Right lobe of liver (tissue), 4 donors: ENCODE measurements around the gene BACH2.

Experiments
- CTCF ChIP-seq, 4 donors: fragments of 200-600 bp in 3 of 4; fragments of 450-650 bp in 1 of 4; IDR thresholded peaks; one replicate each; pipeline versions ENCODE4 v1.5.1 to v1.8.0; 2016 to 2022; ENCODE audit warnings: antibody characterized with exemption in 4 of 4, mild to moderate bottlenecking in 2 of 4
- POLR2A ChIP-seq: fragments of 450-650 bp; IDR thresholded peaks from one replicate; pipeline ENCODE4 v1.6.1; 2017; ENCODE audit warnings: antibody characterized with exemption, mild to moderate bottlenecking
- donor health status: DM: no; HTN: no; CAD: no.
- donor health status: DM: no; HTN: no; CAD: no.
- donor health status: DM: no; HTN: yes; CAD: no.

GRCh38 chr6:90274451-90275030, 22.1 kb downstream of the BACH2 start:
- TF ChIP-seq CTCF (IDR thresholded peaks at IDR 0.05), result no peak
- TF ChIP-seq POLR2A, result no peak
